ENCODE results near the gene NHSL1.
"Not testable (repeated sequence)": the region's sequence is repeated elsewhere in the genome, so short reads cannot be mapped to it uniquely, and the experiment has no call there.

DNA sequence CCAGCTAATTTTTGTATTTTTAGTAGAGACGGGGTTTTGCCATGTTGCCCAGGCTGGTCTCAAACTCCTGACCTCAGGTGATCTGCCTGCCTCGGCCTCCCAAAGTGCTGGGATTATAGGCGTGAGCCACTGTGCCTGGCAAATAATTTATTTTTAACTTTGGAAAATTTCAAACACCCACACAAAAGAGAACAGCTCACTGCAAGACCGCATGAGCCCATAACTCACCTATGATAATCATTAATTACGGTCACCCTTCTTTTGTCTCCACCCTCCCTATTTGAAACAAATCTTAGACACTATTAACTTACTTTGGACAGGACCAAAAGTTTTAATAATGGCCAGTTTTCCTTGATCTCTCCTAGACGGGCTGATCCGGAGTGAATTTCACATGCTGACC is 74.0 kb downstream of the NHSL1 start:
- TF ChIP-seq, protein P1, sequence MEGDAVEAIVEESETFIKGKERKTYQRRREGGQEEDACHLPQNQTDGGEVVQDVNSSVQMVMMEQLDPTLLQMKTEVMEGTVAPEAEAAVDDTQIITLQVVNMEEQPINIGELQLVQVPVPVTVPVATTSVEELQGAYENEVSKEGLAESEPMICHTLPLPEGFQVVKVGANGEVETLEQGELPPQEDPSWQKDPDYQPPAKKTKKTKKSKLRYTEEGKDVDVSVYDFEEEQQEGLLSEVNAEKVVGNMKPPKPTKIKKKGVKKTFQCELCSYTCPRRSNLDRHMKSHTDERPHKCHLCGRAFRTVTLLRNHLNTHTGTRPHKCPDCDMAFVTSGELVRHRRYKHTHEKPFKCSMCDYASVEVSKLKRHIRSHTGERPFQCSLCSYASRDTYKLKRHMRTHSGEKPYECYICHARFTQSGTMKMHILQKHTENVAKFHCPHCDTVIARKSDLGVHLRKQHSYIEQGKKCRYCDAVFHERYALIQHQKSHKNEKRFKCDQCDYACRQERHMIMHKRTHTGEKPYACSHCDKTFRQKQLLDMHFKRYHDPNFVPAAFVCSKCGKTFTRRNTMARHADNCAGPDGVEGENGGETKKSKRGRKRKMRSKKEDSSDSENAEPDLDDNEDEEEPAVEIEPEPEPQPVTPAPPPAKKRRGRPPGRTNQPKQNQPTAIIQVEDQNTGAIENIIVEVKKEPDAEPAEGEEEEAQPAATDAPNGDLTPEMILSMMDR (IDR thresholded peaks at IDR 0.05; ENCODE audit: insufficient read depth, low read length, poor library complexity, severe bottlenecking), result not testable (repeated sequence)
- not testable (repeated sequence) for TF ChIP-seq EZH2phosphoT487 (conservative IDR thresholded peaks at IDR 0.05; ENCODE audit: low read length)
